Muscle of leg (tissue), 11 donors: Measurements from ENCODE around the gene DGKD. TPM values are rescaled to one million over a fixed set of nuclear protein-coding genes. Genes with fewer than 3 reads are reported as not detected.

Source experiments
- DNase-seq: peaks from one replicate; pipeline ENCODE4 v3.0.0; 2013
- H3K27ac ChIP-seq: one replicate; pipeline ENCODE4 v1.5.1; 2013; ENCODE audit warnings: mild to moderate bottlenecking, low read length, control low read depth
- H3K27me3 ChIP-seq: one replicate; pipeline ENCODE4 v1.6.1; 2013; ENCODE audit warnings: low read length; ENCODE audit not compliant: control insufficient read depth, insufficient read depth
- H3K36me3 ChIP-seq: one replicate; pipeline ENCODE4 v1.6.1; 2013; ENCODE audit warnings: low read length; ENCODE audit not compliant: control insufficient read depth, insufficient read depth
- H3K4me1 ChIP-seq: one replicate; pipeline ENCODE4 v1.6.1; 2013; ENCODE audit warnings: low read length; ENCODE audit not compliant: control insufficient read depth, insufficient read depth
- H3K4me3 ChIP-seq: one replicate; pipeline ENCODE4 v1.5.1; 2013; ENCODE audit warnings: low read length, control low read depth
- H3K9me3 ChIP-seq: replicated peaks from 2 replicates; pipeline ENCODE4 v1.6.1; 2013; ENCODE audit warnings: low read depth, low read length; ENCODE audit not compliant: control insufficient read depth
- WGBS: methylation state at CpG from one replicate; pipeline ENCODE4 v1.1.5; 2013; ENCODE audit warnings: missing lambda C conversion rate; ENCODE audit not compliant: insufficient coverage; 5-methylcytosine and 5-hydroxymethylcytosine counted together
- polyA plus RNA-seq, 8 donors: library from polyadenylated mRNA; unstranded; fragments of 120-200 nt; gene quantifications; one replicate each; pipeline versions ENCODE4 v1.2.1 to v1.2.3, GENCODE V29; 2013; ENCODE audit warnings: inconsistent platforms in 1 of 8, low replicate concordance in 1 of 8; ENCODE audit not compliant: insufficient read length in 8 of 8, insufficient read depth in 1 of 8
- total RNA-seq: library from RNA; stranded (reverse); fragments of 120-200 nt; gene quantifications from one replicate; pipeline ENCODE4 v1.2.4, GENCODE V29; 2013

The DGKD gene
- total and polyA plus RNA-seq, 9 donors, result 14.7 to 30.3 (median 22.3) TPM

- Histone ChIP-seq H3K27me3 (no peaks in the 10 kb centered on the region), H3K27ac (no peak overlapping the region), H3K4me3 (no peak overlapping the region), H3K9me3 (peaks cover 2% of the 10 kb centered on the region), H3K36me3 (no peaks in the 10 kb centered on the region), H3K4me1 (peaks cover 6% of the 10 kb centered on the region)
- WGBS, result 70% methylated on average over 4 of the region's 5 CpGs
- DNase-seq, result no peak
These were observed 16.2 kb upstream of the DGKD start for GRCh38 chr2:233338046-233338445.

GRCh38 chr2:233338812-233339368, 15.4 kb upstream of the DGKD start:
- Histone ChIP-seq H3K27ac (no peak overlapping the region), H3K4me3 (no peak overlapping the region), H3K4me1 (peaks cover 4% of the 10 kb centered on the region), H3K36me3 (no peaks in the 10 kb centered on the region), H3K9me3 (peaks cover 2% of the 10 kb centered on the region), H3K27me3 (no peaks in the 10 kb centered on the region)
- 74% methylated on average over 3 of the region's 3 CpGs for WGBS
- no peak for DNase-seq

DNA sequence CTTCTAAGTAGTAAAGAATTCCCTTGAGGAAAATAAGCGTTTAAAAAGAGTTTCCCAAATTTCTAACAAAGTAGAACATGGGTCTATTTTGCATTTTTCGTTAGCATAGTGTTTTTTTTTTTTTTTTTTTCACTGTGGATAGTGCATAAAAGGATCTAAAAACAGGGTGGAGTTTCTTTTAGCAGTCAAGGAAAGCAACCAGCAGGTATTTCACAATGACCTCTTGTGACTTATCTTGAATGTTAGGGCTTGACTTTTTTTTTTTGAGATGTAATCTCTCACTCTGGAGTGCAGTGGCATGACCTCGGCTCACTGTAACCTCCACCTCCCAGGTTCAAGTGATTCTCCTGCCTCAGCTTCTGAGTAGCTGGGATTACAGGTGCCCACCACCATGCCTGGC, 14.9 kb upstream of the DGKD start:
- H3K4me3 ChIP-seq, result no peak overlapping the region
- no peaks in the 10 kb centered on the region for H3K36me3 ChIP-seq
- H3K4me1 ChIP-seq, result peaks cover under 1% of the 10 kb centered on the region
- DNase-seq, result no peak
- WGBS, result no CpG with 5 or more reads among the region's 3 CpGs
- H3K9me3 ChIP-seq, result peaks cover 2% of the 10 kb centered on the region
- no peaks in the 10 kb centered on the region for H3K27me3 ChIP-seq
- H3K27ac ChIP-seq, result no peak overlapping the region

DNA sequence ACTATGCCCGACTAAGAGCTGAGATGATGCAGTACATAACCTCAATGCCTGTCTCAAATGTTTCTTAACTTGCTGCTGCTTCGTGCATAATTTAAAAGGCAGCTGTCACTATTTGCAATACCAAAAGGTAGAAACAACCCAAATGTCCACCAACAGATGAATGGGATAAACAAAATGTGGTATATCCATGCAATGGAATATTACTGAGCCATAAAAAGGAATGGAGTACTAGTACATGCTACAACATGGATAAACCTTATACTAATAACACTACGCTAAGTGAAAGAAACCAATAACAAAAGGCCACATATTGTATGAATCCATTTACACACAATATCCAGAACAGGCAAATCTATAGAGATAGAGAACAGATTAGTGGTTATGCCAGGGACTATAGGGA, 13.0 kb upstream of the DGKD start:
- peaks cover 2% of the 10 kb centered on the region for H3K9me3 ChIP-seq
- no CpG with 5 or more reads among the region's 3 CpGs for WGBS
- H3K36me3 ChIP-seq, result no peaks in the 10 kb centered on the region
- H3K27ac ChIP-seq, result no peak overlapping the region
- H3K4me3 ChIP-seq, result no peak overlapping the region
- H3K4me1 ChIP-seq, result no peaks in the 10 kb centered on the region
- DNase-seq, result no peak
- no peaks in the 10 kb centered on the region for H3K27me3 ChIP-seq

GRCh38 chr2:233342301-233342700, 12.0 kb upstream of the DGKD start:
- Histone ChIP-seq H3K4me3 (no peak overlapping the region), H3K9me3 (peaks cover 2% of the 10 kb centered on the region), H3K36me3 (no peaks in the 10 kb centered on the region), H3K4me1 (no peaks in the 10 kb centered on the region), H3K27ac (no peak overlapping the region), H3K27me3 (no peaks in the 10 kb centered on the region)
- DNase-seq, result no peak
- WGBS, result 63% methylated on average over 3 of the region's 5 CpGs

DNA sequence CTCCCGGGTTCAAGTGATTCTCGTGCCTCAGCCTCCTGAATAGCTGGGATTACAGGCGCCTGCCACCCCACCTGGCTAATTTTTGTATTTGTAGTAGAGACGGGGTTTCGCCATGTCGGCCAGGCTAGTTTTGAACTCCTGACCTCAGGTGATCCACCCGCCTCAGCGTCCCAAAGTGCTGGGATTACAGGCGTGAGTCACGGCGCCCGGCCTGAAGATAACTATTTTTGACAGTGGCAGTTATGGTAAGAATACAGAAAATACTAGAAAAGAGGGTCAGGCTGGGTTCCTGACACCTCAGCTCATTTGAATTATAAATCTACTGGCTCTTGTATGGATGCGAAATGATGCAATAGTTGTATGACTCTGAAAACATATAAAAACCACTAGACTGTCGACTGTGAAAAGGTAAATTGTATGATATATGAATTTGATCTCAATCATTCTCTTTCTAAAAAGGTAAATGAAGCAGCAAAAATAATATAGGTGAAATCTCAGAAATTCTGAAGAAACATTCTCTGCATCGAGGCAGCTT, 11.1 kb upstream of the DGKD start:
- no peak overlapping the region for H3K27ac ChIP-seq
- H3K4me1 ChIP-seq, result peaks cover 2% of the 10 kb centered on the region
- peaks cover 5% of the 10 kb centered on the region for H3K27me3 ChIP-seq
- DNase-seq, result no peak
- H3K9me3 ChIP-seq, result peaks cover 2% of the 10 kb centered on the region
- H3K4me3 ChIP-seq, result no peak overlapping the region
- H3K36me3 ChIP-seq, result no peaks in the 10 kb centered on the region
- 80% methylated on average over 8 of the region's 15 CpGs for WGBS

- DNase-seq, result no peak
- Histone ChIP-seq H3K9me3 (no peaks in the 10 kb centered on the region), H3K27ac (no peak overlapping the region), H3K27me3 (peaks cover 5% of the 10 kb centered on the region), H3K36me3 (no peaks in the 10 kb centered on the region), H3K4me1 (peaks cover 19% of the 10 kb centered on the region), H3K4me3 (no peak overlapping the region)
- WGBS, result 89% methylated on average over 12 of the region's 12 CpGs
These were observed 7.9 kb upstream of the DGKD start for GRCh38 chr2:233346376-233346775.

DNA sequence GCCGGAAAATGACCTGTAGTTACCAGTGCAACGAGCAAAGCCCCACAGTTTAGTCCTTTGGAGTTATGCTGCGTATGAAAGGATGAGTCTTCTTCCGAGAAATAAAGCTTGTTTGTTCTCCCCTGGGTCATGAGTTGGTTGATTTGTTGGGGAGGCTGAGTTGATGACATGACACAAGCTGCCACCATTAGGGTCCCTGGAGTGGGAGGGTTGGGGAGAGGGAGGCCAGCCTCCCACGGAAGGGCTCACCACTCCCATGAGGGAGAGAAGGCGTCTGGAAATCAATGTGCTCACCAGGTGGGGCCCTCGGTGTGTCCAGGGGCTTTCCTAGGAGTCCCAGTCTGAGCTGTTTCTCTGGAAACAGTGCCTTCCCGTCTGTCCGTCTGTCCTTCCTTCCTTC, 7.4 kb upstream of the DGKD start:
- Histone ChIP-seq H3K4me1 (peaks cover 19% of the 10 kb centered on the region), H3K9me3 (no peaks in the 10 kb centered on the region), H3K27ac (no peak overlapping the region), H3K36me3 (no peaks in the 10 kb centered on the region), H3K27me3 (peaks cover 5% of the 10 kb centered on the region), H3K4me3 (no peak overlapping the region)
- WGBS, result 51% methylated on average over 9 of the region's 9 CpGs
- DNase-seq, result no peak

DNA sequence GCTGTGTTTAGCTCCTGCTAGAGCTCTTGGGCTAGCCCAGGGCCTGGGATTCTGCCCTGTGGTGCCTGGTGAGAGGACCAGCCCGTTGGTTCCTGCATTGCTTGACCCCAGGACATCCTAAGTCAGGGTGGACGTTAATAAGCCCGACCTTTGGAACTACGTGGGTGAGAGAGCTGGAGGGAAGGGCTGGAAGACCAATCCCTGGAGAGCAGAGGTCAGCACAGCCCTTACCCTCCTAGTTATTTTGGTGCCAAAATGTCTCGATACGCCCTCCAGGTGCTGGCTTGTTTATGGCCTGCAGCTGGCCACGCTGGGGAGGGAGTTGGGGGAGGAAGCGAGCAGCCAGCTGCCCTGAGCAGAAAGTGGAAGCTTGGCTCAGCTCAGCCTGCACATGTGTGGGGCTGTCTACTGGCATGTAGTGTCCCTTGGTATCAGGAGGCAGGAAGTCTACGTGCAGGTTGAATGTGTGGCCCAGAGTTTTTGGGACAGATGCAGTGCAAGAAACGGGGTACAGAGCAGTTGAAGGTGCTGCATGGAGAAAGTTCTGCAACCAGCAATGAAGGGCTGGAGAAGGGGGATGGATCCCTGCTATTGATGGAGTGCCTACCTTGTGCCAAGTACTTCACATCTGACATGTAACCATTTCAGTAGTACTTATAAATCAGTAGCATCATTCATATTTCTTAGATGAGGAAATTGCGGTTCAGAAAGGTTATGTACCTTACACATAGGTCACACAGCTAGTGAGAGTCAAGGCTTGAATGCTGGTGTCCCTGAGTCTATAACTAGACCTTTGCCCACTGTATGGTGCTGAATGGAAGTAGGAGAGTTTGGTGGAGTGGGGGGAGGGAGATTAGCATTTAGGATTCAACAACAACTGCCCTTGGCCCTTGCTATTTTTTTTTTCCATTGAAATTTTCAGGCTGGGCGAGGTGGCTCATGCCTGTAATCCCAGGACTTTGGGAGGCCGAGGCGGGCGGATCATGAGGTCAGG, 5.0 kb upstream of the DGKD start:
- 26% methylated on average over 13 of the region's 15 CpGs for WGBS
- H3K36me3 ChIP-seq, result no peaks in the 10 kb centered on the region
- peaks cover 30% of the 10 kb centered on the region for H3K4me1 ChIP-seq
- peaks cover 5% of the 10 kb centered on the region for H3K27me3 ChIP-seq
- H3K27ac ChIP-seq, result no peak overlapping the region
- no peak overlapping the region for H3K4me3 ChIP-seq
- DNase-seq, result peak; percentile 86
- no peaks in the 10 kb centered on the region for H3K9me3 ChIP-seq

- WGBS, result 50% methylated on average over 3 of the region's 8 CpGs
- H3K27ac ChIP-seq, result no peak overlapping the region
- H3K4me1 ChIP-seq, result peaks cover 37% of the 10 kb centered on the region
- no peaks in the 10 kb centered on the region for H3K36me3 ChIP-seq
- DNase-seq, result no peak
- no peaks in the 10 kb centered on the region for H3K9me3 ChIP-seq
- H3K4me3 ChIP-seq, result no peak overlapping the region
- peaks cover 5% of the 10 kb centered on the region for H3K27me3 ChIP-seq
These were observed 3.6 kb upstream of the DGKD start for GRCh38 chr2:233350708-233351107.
